ENCODE data around the gene ACKR3. TPM values are rescaled to one million over a fixed set of nuclear protein-coding genes. Genes with fewer than 3 reads are reported as not detected.

The ACKR3 gene
- total RNA-seq, 1 donor from 2014 or later: 23.3 TPM

GRCh38 chr2:236627193-236627592, 57.6 kb downstream of the ACKR3 start:
- no peak for DNase-seq (ENCODE audit: low spot score, unreplicated experiment)
- Mint-ChIP-seq H3K4me1 (ENCODE audit: low read depth) (no peaks in the 10 kb centered on the region), H3K27ac (no peak overlapping the region), H3K27me3 (peaks cover 35% of the 10 kb centered on the region), H3K36me3 (ENCODE audit: insufficient read depth) (no peaks in the 10 kb centered on the region), H3K4me3 (ENCODE audit: low read depth) (no peak overlapping the region), H3K9me3 (ENCODE audit: low read depth) (no peaks in the 10 kb centered on the region)
- no peak for TF ChIP-seq CTCF (IDR thresholded peaks at IDR 0.05; ENCODE audit: unreplicated experiment)

GRCh38 chr2:236627841-236628240, 58.2 kb downstream of the ACKR3 start:
- peaks cover 38% of the 10 kb centered on the region for H3K27me3 Mint-ChIP-seq
- no peak overlapping the region for H3K27ac Mint-ChIP-seq
- no peak overlapping the region for H3K4me3 Mint-ChIP-seq (ENCODE audit: low read depth)
- H3K36me3 Mint-ChIP-seq (ENCODE audit: insufficient read depth): no peaks in the 10 kb centered on the region
- no peaks in the 10 kb centered on the region for H3K4me1 Mint-ChIP-seq (ENCODE audit: low read depth)
- no peaks in the 10 kb centered on the region for H3K9me3 Mint-ChIP-seq (ENCODE audit: low read depth)
- no peak for TF ChIP-seq CTCF (IDR thresholded peaks at IDR 0.05; ENCODE audit: unreplicated experiment)
- no peak for DNase-seq (ENCODE audit: low spot score, unreplicated experiment)

- H3K36me3 Mint-ChIP-seq (ENCODE audit: insufficient read depth): no peaks in the 10 kb centered on the region
- no peak overlapping the region for H3K27ac Mint-ChIP-seq
- no peaks in the 10 kb centered on the region for H3K9me3 Mint-ChIP-seq (ENCODE audit: low read depth)
- no peak for TF ChIP-seq CTCF (IDR thresholded peaks at IDR 0.05; ENCODE audit: unreplicated experiment)
- no peak for DNase-seq (ENCODE audit: low spot score, unreplicated experiment)
- peaks cover 39% of the 10 kb centered on the region for H3K27me3 Mint-ChIP-seq
- no peak overlapping the region for H3K4me3 Mint-ChIP-seq (ENCODE audit: low read depth)
- H3K4me1 Mint-ChIP-seq (ENCODE audit: low read depth): no peaks in the 10 kb centered on the region
Observed at GRCh38 chr2:236628256-236628901, 58.8 kb downstream of the ACKR3 start.

GRCh38 chr2:236628981-236629605, 59.5 kb downstream of the ACKR3 start:
- Mint-ChIP-seq H3K4me1 (ENCODE audit: low read depth) (no peaks in the 10 kb centered on the region), H3K27ac (no peak overlapping the region), H3K27me3 (peaks cover 42% of the 10 kb centered on the region), H3K9me3 (ENCODE audit: low read depth) (no peaks in the 10 kb centered on the region), H3K4me3 (ENCODE audit: low read depth) (no peak overlapping the region), H3K36me3 (ENCODE audit: insufficient read depth) (no peaks in the 10 kb centered on the region)
- DNase-seq (ENCODE audit: low spot score, unreplicated experiment): no peak
- TF ChIP-seq CTCF (IDR thresholded peaks at IDR 0.05; ENCODE audit: unreplicated experiment): no peak

DNA sequence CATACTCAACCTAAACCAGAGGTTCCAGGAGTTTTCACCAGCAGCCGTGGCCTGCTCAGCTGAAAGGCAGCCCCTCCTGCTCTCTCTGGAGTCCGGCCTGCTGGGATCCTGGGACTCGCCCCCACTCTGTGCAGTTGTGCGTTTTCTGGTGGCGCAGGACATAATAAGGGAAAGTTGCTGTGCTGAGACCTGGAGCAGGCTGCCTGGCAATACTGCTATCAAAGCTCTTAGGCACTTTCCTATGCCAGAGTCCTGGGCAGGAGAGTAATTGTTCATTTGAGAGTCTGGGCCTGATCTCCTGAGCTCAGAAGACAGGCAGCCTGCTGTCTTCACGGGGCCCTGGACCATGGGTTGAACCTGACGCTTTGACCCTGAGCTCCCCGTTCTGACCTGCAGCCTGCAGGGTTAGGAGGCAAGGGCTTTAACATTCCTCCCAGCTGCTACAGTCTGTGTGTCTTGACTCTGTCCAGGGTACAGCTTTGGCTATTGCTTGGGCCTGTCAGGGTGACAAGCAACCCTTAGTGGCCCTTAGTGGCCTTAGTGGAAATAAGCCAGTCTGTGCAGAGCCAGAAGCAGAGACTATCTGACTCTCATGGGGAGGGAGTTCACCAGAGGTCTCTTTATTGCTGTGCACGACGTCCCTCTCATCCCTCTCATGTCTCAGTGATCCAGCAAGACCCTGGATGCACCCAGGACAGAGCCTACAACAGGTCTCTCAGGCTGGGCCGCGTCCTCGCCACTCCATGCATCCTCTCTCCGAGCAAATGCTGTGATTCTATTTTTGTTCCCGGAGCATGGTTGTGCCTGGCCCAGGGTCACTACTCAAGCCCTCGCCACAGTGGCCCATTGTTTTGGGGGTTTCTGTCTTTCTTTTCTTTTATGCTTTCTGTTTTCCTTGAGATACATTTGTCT, 60.6 kb downstream of the ACKR3 start:
- Mint-ChIP-seq H3K9me3 (ENCODE audit: low read depth) (no peaks in the 10 kb centered on the region), H3K27me3 (peaks cover 43% of the 10 kb centered on the region), H3K4me1 (ENCODE audit: low read depth) (no peaks in the 10 kb centered on the region), H3K36me3 (ENCODE audit: insufficient read depth) (no peaks in the 10 kb centered on the region), H3K4me3 (ENCODE audit: low read depth) (no peak overlapping the region), H3K27ac (no peak overlapping the region)
- DNase-seq (ENCODE audit: low spot score, unreplicated experiment): no peak
- TF ChIP-seq CTCF (IDR thresholded peaks at IDR 0.05; ENCODE audit: unreplicated experiment): no peak

All from progenitor cell of endocrine pancreas (in vitro differentiated cells).